GM19025 (cell line): Measurements from ENCODE around the gene RHOV.

Experiments
- ATAC-seq: cut with Tn5 transposase; IDR thresholded peaks from one replicate; pipeline ENCODE4 v1.9.1; 2021; ENCODE audit warnings: mild to moderate bottlenecking, low read depth, moderate library complexity; ENCODE audit not compliant: unreplicated experiment

RHOV gene

DNA sequence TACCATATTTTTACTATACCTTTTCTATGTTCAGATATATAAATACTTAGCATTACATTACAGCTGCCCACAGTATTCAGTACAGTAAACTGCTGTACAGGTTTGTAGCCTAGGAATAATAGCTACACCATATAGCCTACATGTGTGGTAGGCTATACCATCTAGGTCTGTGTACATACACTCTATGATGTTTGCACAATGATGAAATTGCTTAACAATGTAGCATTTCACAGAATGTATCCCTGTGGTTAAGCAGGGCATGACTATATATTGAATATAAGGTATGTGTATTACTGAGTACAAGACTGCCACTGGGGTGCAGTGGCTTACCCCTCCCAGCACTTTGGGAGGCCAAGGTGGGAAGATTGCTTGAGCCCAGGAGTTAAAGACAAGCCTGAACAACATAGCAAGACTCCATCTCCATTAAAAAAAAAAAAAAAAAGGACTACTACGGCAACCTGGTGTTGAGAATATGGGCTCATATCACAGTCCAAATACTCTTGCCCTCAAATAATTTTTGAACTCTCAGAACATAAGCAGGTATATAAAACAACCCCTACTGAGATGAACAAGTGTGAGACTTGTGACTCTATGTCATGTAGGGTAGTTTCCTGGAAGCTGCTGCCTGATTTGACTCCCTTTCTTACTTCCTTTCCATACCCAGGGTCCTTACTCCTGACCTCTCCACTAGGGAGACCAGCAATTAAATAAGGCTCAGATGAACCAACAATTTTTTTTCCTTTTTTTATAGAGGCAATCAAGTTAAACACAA lies 50.3 kb downstream of the RHOV start:
- no peak for ATAC-seq
